Colonic mucosa (tissue), 4 donors: ENCODE data around the gene MBD5. TPM values are rescaled to one million over a fixed set of nuclear protein-coding genes. Genes with fewer than 3 reads are reported as not detected.

Source experiments
- DNase-seq: peaks from one replicate; pipeline ENCODE4 v3.0.0-alpha.2; 2020
- H3K27ac ChIP-seq: fragments of 200-600 bp; one replicate; pipeline ENCODE4 v1.8.0; 2021
- H3K27me3 ChIP-seq: fragments of 200-600 bp; one replicate; pipeline ENCODE4 v1.8.0; 2021
- H3K36me3 ChIP-seq: fragments of 200-600 bp; one replicate; pipeline ENCODE4 v1.8.0; 2021
- H3K4me1 ChIP-seq: fragments of 200-600 bp; one replicate; pipeline ENCODE4 v1.8.0; 2021; ENCODE audit warnings: mild to moderate bottlenecking
- H3K4me3 ChIP-seq: fragments of 200-600 bp; one replicate; pipeline ENCODE4 v1.8.0; 2021
- H3K9ac ChIP-seq, 2 donors: one replicate each; pipeline ENCODE4 v1.7.0; 2013; ENCODE audit warnings: control low read depth in 2 of 2, low read depth in 2 of 2, low read length in 2 of 2
- H3K9me3 ChIP-seq: fragments of 200-600 bp; one replicate; pipeline ENCODE4 v1.8.0; 2021
- intact Hi-C: fragments of 100-400 bp; cut with DNase I; formaldehyde crosslinking; loops from one replicate; pipeline ENCODE4 v1.14.1; 2022
- total RNA-seq, 2 donors: library from RNA; stranded (reverse); fragmentation: NEBNext Ultra II Directional in 1 of 2; extraction: Animal tissue kit (Norgen Biotek cat#: 25700) in 1 of 2; gene quantifications; one replicate each; pipeline ENCODE4 v1.2.1, GENCODE V29; 2021
- TF ChIP-seq, protein P1 (sequence below): fragments of 200-600 bp; IDR thresholded peaks from one replicate; pipeline ENCODE4 v1.8.0; 2022; ENCODE audit warnings: antibody characterized with exemption, mild to moderate bottlenecking
- donor health status: healthy.
- donor health status: DM: no; HTN: no; CAD: no.
- donor health status: DM: no; HTN: no; CAD: no.

The MBD5 gene
- total RNA-seq, 2 donors from 2014 or later = 26.7 to 29.6 TPM

DNA sequence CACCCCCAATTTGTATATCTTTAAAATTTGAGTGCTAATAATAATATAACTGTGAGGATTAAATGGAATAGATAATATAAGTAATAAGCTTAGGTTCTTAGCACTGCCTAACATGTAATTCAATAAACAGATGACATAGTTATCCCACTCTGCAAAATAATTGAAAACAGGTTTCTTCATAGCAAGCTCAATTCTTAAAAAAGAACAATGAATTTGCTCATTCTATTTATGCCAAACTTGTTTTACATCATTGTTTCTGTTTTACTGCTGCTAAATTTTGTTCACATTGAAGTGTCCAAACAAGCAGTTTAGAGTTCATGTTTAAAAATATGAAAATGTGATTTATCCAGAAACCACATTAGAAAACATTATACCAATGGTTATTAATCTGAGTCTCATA is 217.0 kb downstream of the MBD5 start:
- Histone ChIP-seq H3K27me3 (no peaks in the 10 kb centered on the region), H3K4me3 (no peak overlapping the region)

DNA sequence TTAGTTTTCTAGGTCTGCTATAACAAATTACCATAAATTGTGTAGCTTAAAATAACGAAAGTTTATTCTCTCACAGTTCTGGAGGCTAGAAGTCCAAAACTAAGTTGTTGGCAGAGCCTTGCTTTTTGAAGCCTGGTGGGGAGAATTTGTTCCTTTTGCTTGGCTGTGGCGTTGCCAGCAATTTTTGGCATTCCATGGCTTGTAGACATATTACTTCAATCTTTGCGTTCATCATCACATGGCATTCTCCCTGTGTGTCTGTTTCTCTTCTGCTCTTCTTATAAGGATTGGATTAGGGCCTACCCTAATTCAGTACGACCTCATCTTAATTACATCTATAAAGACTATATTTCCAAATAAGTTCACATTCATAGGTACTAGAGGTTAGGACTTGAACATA is 217.7 kb downstream of the MBD5 start:
- DNase-seq = no peak
- Histone ChIP-seq H3K4me3 (no peak overlapping the region), H3K9ac (no peak overlapping the region), H3K36me3 (no peaks in the 10 kb centered on the region), H3K9me3 (no peaks in the 10 kb centered on the region), H3K4me1 (no peaks in the 10 kb centered on the region), H3K27ac (no peak overlapping the region), H3K27me3 (no peaks in the 10 kb centered on the region)
- intact Hi-C loops = no loop called here
- TF ChIP-seq, protein P1, sequence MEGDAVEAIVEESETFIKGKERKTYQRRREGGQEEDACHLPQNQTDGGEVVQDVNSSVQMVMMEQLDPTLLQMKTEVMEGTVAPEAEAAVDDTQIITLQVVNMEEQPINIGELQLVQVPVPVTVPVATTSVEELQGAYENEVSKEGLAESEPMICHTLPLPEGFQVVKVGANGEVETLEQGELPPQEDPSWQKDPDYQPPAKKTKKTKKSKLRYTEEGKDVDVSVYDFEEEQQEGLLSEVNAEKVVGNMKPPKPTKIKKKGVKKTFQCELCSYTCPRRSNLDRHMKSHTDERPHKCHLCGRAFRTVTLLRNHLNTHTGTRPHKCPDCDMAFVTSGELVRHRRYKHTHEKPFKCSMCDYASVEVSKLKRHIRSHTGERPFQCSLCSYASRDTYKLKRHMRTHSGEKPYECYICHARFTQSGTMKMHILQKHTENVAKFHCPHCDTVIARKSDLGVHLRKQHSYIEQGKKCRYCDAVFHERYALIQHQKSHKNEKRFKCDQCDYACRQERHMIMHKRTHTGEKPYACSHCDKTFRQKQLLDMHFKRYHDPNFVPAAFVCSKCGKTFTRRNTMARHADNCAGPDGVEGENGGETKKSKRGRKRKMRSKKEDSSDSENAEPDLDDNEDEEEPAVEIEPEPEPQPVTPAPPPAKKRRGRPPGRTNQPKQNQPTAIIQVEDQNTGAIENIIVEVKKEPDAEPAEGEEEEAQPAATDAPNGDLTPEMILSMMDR = no peak

More for the DNA sequence above, 217.0 kb downstream of the MBD5 start:
- Histone ChIP-seq H3K36me3 (no peaks in the 10 kb centered on the region), H3K9ac (no peak overlapping the region), H3K9me3 (no peaks in the 10 kb centered on the region), H3K4me1 (no peaks in the 10 kb centered on the region), H3K27ac (no peak overlapping the region)
- TF ChIP-seq, protein P1 = no peak
- intact Hi-C loops = no loop called here
- no peak for DNase-seq

GRCh38 chr2:148240838-148241237 is 219.9 kb downstream of the MBD5 start:
- Histone ChIP-seq H3K9ac (no peak overlapping the region), H3K36me3 (no peaks in the 10 kb centered on the region), H3K27ac (no peak overlapping the region), H3K9me3 (no peaks in the 10 kb centered on the region), H3K27me3 (no peaks in the 10 kb centered on the region), H3K4me3 (no peak overlapping the region), H3K4me1 (no peaks in the 10 kb centered on the region)
- intact Hi-C loops = no loop called here
- no peak for DNase-seq
- TF ChIP-seq, protein P1 = no peak

DNA sequence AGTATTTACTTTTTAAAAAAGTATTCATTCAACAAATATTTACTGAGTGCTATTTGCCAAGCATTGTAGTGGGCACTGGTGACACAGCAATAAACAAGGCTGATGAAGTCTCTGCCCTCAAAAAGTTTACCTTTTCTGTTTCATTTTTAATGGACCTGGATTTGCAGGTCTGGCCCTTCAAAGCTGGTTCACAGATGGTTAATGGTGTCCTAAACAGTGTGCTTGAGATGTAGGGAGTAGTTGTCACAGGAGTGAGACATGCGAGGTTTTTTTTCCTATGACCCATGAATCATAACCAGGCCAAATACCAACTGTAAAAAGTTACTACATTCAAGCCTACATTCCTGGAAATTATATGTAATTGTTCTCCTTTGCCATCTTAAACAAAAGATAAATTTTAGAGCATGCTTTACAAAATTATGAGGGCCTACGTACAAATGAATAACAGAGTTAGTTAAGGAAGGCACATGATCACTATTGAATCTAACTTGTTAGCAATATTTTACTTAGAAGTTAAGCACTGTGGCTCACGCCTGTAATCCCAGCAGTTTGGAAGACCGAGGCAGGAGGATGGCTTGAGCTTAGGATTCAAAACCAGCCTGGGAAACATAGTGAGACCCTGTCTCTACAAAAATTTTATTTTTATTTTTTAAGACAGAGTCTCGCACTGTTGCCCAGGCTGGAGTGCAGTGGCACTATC is 223.9 kb downstream of the MBD5 start:
- no peaks in the 10 kb centered on the region for H3K36me3 ChIP-seq
- no peak for DNase-seq
- no peak overlapping the region for H3K27ac ChIP-seq
- no peak overlapping the region for H3K4me3 ChIP-seq
- intact Hi-C loops = no loop called here
- H3K9ac ChIP-seq = no peak overlapping the region
- no peaks in the 10 kb centered on the region for H3K27me3 ChIP-seq
- no peaks in the 10 kb centered on the region for H3K9me3 ChIP-seq
- no peaks in the 10 kb centered on the region for H3K4me1 ChIP-seq
- TF ChIP-seq, protein P1 = no peak

- TF ChIP-seq, protein P1 = no peak
- H3K9me3 ChIP-seq = no peaks in the 10 kb centered on the region
- H3K27me3 ChIP-seq = no peaks in the 10 kb centered on the region
- H3K36me3 ChIP-seq = no peaks in the 10 kb centered on the region
- H3K9ac ChIP-seq = no peak overlapping the region
- intact Hi-C loops = no loop called here
- no peak for DNase-seq
- no peak overlapping the region for H3K27ac ChIP-seq
- H3K4me3 ChIP-seq = no peak overlapping the region
- H3K4me1 ChIP-seq = no peaks in the 10 kb centered on the region
These were observed 231.1 kb downstream of the MBD5 start for GRCh38 chr2:148251993-148252392.
